Measurements from ENCODE around the gene WDR18.

Gene WDR18, protein sequence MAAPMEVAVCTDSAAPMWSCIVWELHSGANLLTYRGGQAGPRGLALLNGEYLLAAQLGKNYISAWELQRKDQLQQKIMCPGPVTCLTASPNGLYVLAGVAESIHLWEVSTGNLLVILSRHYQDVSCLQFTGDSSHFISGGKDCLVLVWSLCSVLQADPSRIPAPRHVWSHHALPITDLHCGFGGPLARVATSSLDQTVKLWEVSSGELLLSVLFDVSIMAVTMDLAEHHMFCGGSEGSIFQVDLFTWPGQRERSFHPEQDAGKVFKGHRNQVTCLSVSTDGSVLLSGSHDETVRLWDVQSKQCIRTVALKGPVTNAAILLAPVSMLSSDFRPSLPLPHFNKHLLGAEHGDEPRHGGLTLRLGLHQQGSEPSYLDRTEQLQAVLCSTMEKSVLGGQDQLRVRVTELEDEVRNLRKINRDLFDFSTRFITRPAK

GRCh38 chr19:984165-984967 is at the start of gene WDR18:
Gene WDR18, plus strand, starts transcription at chr19:984345. Its CDS starts 9 bp downstream, at chr19:984354.
- H3K27ac ChIP-seq: peak within 1 kb of the TSS; percentile 51
- H3K4me1 ChIP-seq (ENCODE audit: control insufficient read depth in 1 of 2, insufficient read depth in 1 of 2, low read depth in 1 of 2, low read length in 1 of 2): peaks cover 22 to 24% of the 10 kb centered on the region in 2 experiments
- H3K9me3 ChIP-seq: no peaks in the 10 kb centered on the region
- peak within 1 kb of the TSS; percentile 72 to 76 for H3K4me3 ChIP-seq (ENCODE audit: low read depth in 1 of 2, low read length in 1 of 2)
- no peaks in the 10 kb centered on the region for H3K36me3 ChIP-seq
- H3K27me3 ChIP-seq: no peaks in the 10 kb centered on the region
- TF ChIP-seq, protein P1, sequence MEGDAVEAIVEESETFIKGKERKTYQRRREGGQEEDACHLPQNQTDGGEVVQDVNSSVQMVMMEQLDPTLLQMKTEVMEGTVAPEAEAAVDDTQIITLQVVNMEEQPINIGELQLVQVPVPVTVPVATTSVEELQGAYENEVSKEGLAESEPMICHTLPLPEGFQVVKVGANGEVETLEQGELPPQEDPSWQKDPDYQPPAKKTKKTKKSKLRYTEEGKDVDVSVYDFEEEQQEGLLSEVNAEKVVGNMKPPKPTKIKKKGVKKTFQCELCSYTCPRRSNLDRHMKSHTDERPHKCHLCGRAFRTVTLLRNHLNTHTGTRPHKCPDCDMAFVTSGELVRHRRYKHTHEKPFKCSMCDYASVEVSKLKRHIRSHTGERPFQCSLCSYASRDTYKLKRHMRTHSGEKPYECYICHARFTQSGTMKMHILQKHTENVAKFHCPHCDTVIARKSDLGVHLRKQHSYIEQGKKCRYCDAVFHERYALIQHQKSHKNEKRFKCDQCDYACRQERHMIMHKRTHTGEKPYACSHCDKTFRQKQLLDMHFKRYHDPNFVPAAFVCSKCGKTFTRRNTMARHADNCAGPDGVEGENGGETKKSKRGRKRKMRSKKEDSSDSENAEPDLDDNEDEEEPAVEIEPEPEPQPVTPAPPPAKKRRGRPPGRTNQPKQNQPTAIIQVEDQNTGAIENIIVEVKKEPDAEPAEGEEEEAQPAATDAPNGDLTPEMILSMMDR (IDR thresholded peaks at IDR 0.05): peak; percentile 77

DNA sequence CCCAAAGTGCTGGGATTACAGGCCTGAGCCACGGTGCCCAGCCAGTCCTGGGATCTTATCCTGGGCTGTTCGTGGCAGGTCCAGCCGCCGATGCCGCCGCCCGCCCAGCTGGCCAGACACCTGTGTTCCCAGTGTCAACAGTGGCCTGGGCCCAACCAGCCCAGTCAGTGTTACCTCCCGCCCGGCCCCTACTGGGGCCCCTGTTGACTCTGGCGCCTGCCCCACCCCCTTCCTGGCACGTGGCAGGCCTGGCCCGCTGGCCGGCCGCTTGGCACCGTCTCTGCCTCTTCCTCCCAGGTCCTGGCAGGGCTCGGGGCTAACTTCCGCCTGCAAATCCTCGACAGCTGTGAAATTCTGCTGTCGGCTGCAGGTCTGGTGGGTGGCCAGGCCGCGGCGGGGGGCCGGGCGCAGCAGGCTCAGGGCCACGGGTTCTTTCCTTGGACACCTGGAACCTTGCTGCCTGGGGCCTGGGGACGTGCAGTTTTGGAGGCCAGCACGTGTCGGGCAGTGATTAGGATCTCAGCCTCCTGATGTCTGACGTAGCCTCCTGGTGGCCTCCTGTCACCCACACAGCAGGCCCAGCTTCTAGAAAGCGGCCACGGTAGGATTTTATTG is 49.2 kb upstream of the WDR18 start:
- H3K4me3 ChIP-seq (ENCODE audit: low read depth in 1 of 2, low read length in 1 of 2): peak overlapping the region; percentile 24 to 33
- H3K27ac ChIP-seq: peak overlapping the region; percentile 82
- TF ChIP-seq, protein P1 (IDR thresholded peaks at IDR 0.05): no peak
- H3K27me3 ChIP-seq: no peaks in the 10 kb centered on the region
- no peaks in the 10 kb centered on the region for H3K9me3 ChIP-seq
- peaks cover 77% of the 10 kb centered on the region for H3K36me3 ChIP-seq
- H3K4me1 ChIP-seq (ENCODE audit: control insufficient read depth in 1 of 2, insufficient read depth in 1 of 2, low read depth in 1 of 2, low read length in 1 of 2): peaks cover 61 to 76% of the 10 kb centered on the region in 2 experiments

- peaks cover 57 to 78% of the 10 kb centered on the region in 2 experiments for H3K4me1 ChIP-seq (ENCODE audit: control insufficient read depth in 1 of 2, insufficient read depth in 1 of 2, low read depth in 1 of 2, low read length in 1 of 2)
- H3K27ac ChIP-seq: no peak overlapping the region
- TF ChIP-seq, protein P1 (IDR thresholded peaks at IDR 0.05): no peak
- no peaks in the 10 kb centered on the region for H3K27me3 ChIP-seq
- no peaks in the 10 kb centered on the region for H3K9me3 ChIP-seq
- no peak overlapping the region for H3K4me3 ChIP-seq (ENCODE audit: low read depth in 1 of 2, low read length in 1 of 2)
- H3K36me3 ChIP-seq: peaks cover 67% of the 10 kb centered on the region
These were observed 48.0 kb upstream of the WDR18 start for GRCh38 chr19:936175-936546.

DNA sequence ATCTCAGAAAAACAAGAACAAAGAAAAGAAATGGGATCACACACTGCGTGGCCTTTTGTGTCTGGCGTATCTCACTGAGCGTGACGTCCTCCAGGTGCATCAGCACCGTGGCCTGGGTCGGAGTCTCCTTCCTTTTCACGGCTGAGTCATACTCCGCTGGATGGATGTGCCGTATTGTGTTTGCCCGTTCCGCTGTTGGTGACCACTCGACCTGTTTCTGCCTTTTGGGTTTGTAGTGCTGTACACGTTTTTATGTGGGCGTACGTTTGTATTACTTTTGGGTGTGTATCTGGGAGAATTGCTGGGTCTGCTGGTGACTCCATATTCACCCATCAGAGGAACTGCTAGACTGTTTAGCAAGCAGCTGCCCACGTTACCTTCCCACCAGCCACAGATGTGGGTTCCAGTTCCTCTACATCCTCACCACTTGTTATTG is 46.9 kb upstream of the WDR18 start:
- no peaks in the 10 kb centered on the region for H3K27me3 ChIP-seq
- no peak overlapping the region for H3K4me3 ChIP-seq (ENCODE audit: low read depth in 1 of 2, low read length in 1 of 2)
- peaks cover 63% of the 10 kb centered on the region for H3K36me3 ChIP-seq
- H3K27ac ChIP-seq: peak overlapping the region; percentile 29
- H3K9me3 ChIP-seq: no peaks in the 10 kb centered on the region
- peaks cover 52 to 83% of the 10 kb centered on the region in 2 experiments for H3K4me1 ChIP-seq (ENCODE audit: control insufficient read depth in 1 of 2, insufficient read depth in 1 of 2, low read depth in 1 of 2, low read length in 1 of 2)
- TF ChIP-seq, protein P1 (IDR thresholded peaks at IDR 0.05): no peak

DNA sequence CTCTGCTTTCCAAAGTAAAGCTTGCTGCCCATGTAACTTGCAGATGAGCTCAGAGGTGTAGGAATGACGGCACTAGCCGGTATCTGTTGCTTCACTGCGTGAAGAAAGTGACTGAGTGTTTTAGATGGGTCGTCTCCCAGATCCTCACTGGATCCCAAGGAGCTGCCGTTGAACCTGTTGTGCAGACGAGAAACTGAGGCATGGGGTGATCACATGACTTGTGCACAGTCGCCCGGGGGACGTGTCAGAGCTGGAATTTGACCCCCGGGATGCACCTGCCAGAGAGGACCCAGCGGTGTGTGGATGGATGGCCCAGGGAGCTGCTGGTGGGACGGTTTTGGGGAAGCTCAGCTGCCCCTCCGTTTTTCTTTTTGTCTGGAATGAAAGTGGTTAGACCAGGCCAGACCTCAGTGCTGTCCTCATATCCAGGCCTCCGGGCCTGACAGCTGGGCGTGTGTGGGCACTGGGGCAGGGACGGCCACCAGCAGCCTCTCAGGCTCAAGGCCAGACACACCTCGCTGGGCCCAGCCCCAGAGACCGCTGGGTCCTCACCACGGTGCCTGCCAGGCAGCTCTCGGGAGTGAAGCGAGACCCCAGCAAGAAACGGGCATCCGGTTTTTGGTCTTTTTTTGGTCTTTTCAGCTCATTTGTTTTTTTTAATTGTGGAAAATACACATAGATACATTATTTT is 45.8 kb upstream of the WDR18 start:
- no peaks in the 10 kb centered on the region for H3K9me3 ChIP-seq

More for the DNA sequence above, 45.8 kb upstream of the WDR18 start:
- Histone ChIP-seq H3K36me3 (peaks cover 62% of the 10 kb centered on the region), H3K4me3 (ENCODE audit: low read depth in 1 of 2, low read length in 1 of 2) (no peak overlapping the region), H3K27ac (peak overlapping the region; percentile 35), H3K4me1 (ENCODE audit: control insufficient read depth in 1 of 2, insufficient read depth in 1 of 2, low read depth in 1 of 2, low read length in 1 of 2) (peaks cover 41 to 72% of the 10 kb centered on the region in 2 experiments), H3K27me3 (no peaks in the 10 kb centered on the region)
- TF ChIP-seq, protein P1 (IDR thresholded peaks at IDR 0.05): no peak

Measured in neutrophil (primary cell).